Lower lobe of right lung (tissue), 2 donors: ENCODE data around the gene NUTF2. TPM values are rescaled to one million over a fixed set of nuclear protein-coding genes. Genes with fewer than 3 reads are reported as not detected.
A peak's percentile ranks its signal among the peaks of the same experiment; 100 is the strongest.

Experiments
- ATAC-seq, 2 donors: fragments of 200-7000 bp; cut with Tn5 transposase; one replicate each; pipeline ENCODE4 v1.9.1; 2020 to 2022; ENCODE audit warnings: mild to moderate bottlenecking in 2 of 2, moderate library complexity in 2 of 2
- DNase-seq: peaks from one replicate; pipeline ENCODE4 v3.0.0-alpha.2; 2020
- H3K27ac ChIP-seq: fragments of 200-600 bp; one replicate; pipeline ENCODE4 v1.8.0; 2022
- H3K27me3 ChIP-seq: fragments of 200-600 bp; one replicate; pipeline ENCODE4 v1.8.0; 2022; ENCODE audit warnings: low read depth
- H3K36me3 ChIP-seq: fragments of 200-600 bp; one replicate; pipeline ENCODE4 v1.8.0; 2022; ENCODE audit warnings: mild to moderate bottlenecking
- H3K4me1 ChIP-seq: fragments of 200-600 bp; one replicate; pipeline ENCODE4 v1.8.0; 2022
- H3K4me3 ChIP-seq: fragments of 200-600 bp; one replicate; pipeline ENCODE4 v1.8.0; 2022; ENCODE audit warnings: mild to moderate bottlenecking
- H3K9me3 ChIP-seq: fragments of 200-600 bp; one replicate; pipeline ENCODE4 v1.8.0; 2022
- intact Hi-C: fragments of 100-400 bp; cut with DNase I; formaldehyde crosslinking; loops from one replicate; pipeline ENCODE4 v1.11.0; 2022
- long read RNA-seq: library from polyadenylated mRNA; unstranded; transcript quantifications from one replicate; pipeline ENCODE4 v2.0.0, GENCODE V29; 2021
- total RNA-seq: library from RNA; stranded (reverse); fragmentation: NEBNext Ultra II Directional; extraction: Animal tissue kit (Norgen Biotek cat#: 25700); gene quantifications from one replicate; pipeline ENCODE4 v1.2.1, GENCODE V29; 2021
- TF ChIP-seq, protein P1 (sequence below): fragments of 200-600 bp; IDR thresholded peaks from one replicate; pipeline ENCODE4 v1.8.0; 2022; ENCODE audit warnings: antibody characterized with exemption, mild to moderate bottlenecking
- donor health status: DM: no; HTN: yes; CAD: no; lungs with severe emphysema.

The NUTF2 gene
- total RNA-seq: 55.8 TPM
- long read RNA-seq, transcript NUTF2-206 (5 exons, 1,119 nt): minor isoform, 10 of 58 reads
- long read RNA-seq, transcript NUTF2-201 (5 exons, 2,321 nt): major isoform, 36 of 58 reads
- long read RNA-seq, partial matches to known transcripts: 3 of 58 reads
- long read RNA-seq, other reads (novel, unspliced or antisense): 4 of 58 reads

DNA sequence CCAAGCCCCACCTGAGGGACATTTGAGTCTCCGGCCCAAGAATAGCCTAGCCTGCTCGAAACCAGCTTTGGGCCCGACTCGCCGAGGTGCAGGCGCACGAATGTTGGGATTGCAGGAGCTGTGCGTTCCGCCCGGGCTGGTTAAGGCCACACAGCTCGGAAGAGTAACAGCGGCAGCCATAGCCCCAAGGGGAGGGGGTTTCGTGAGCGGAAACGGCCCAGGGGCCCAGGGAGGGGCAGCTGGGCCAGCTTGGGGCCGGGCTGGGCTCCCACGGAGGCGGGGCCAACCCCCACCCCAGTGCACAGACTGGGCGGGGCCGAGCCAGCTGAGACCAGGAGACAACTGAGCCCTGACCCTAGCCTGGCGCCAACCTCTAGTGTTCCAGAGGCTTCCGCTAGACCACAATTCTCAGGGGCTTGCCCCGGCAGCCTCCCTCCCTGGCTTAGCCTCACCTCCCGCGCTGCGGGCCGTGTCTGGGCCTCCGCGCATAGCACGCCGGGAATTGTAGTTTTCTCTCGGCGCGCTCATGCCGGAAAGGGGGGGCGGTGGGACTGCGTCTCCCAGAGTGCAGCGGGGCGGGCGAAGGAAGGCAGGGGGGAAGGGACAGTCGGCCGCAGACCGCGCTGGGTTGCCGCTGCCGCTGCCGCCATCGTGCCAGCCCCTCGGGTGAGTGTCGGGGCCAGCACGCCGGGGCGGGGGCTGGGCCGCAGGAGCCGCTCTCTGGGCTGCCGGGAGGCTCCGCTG is at the start of gene NUTF2:
TSS of gene NUTF2 (plus strand) at position 614 of the 744 bp plus-strand sequence. CDS start 18,198 bp downstream, outside the sequence.
- ATAC-seq (peak; percentile 89 to 92), DNase-seq (peak; percentile 96)
- Histone ChIP-seq H3K36me3 (no peaks in the 10 kb centered on the region), H3K27me3 (no peaks in the 10 kb centered on the region), H3K4me1 (peaks cover 49% of the 10 kb centered on the region), H3K27ac (peak within 1 kb of the TSS; percentile 92), H3K9me3 (no peaks in the 10 kb centered on the region), H3K4me3 (peak within 1 kb of the TSS; percentile 99)
- intact Hi-C loops: no loop called here
- TF ChIP-seq, protein P1, sequence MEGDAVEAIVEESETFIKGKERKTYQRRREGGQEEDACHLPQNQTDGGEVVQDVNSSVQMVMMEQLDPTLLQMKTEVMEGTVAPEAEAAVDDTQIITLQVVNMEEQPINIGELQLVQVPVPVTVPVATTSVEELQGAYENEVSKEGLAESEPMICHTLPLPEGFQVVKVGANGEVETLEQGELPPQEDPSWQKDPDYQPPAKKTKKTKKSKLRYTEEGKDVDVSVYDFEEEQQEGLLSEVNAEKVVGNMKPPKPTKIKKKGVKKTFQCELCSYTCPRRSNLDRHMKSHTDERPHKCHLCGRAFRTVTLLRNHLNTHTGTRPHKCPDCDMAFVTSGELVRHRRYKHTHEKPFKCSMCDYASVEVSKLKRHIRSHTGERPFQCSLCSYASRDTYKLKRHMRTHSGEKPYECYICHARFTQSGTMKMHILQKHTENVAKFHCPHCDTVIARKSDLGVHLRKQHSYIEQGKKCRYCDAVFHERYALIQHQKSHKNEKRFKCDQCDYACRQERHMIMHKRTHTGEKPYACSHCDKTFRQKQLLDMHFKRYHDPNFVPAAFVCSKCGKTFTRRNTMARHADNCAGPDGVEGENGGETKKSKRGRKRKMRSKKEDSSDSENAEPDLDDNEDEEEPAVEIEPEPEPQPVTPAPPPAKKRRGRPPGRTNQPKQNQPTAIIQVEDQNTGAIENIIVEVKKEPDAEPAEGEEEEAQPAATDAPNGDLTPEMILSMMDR: no peak

DNA sequence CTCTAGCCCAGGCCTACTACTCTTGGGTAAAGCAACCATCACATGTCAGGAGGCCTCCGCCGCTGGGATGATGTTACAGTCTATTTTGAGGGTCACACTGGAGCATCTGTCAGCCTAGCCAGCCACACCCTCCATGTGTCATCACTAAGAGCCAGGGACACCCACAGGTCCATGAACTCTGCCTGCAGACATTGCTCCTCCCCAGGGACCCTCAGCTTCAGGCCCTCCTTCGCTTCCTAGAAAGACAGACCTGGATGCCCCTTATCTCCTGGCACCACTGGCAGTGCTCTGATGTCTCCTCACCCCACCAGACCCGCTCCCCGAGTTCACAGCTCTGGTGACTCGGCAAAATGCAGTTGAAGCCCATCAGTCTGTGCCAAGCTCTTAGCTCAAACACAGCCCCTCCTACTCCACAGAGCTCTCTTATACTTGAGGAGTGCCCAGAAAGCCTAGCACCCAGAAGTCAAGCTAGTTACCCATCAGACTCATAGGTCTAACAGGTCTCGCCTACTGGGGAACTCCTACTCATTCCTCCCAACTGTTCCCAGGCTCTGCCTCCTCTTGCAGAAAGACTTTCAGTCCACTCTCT is 46.3 kb upstream of the NUTF2 start:
- peaks cover 42% of the 10 kb centered on the region for H3K36me3 ChIP-seq
- intact Hi-C loops: no loop called here
- H3K9me3 ChIP-seq: no peaks in the 10 kb centered on the region
- ATAC-seq (no peak), DNase-seq (no peak)
- no peak overlapping the region for H3K27ac ChIP-seq
- H3K27me3 ChIP-seq: no peaks in the 10 kb centered on the region
- TF ChIP-seq, protein P1: no peak
- no peak overlapping the region for H3K4me3 ChIP-seq
- peaks cover 25% of the 10 kb centered on the region for H3K4me1 ChIP-seq

- TF ChIP-seq, protein P1: no peak
- H3K27me3 ChIP-seq: no peaks in the 10 kb centered on the region
- DNase-seq (no peak), ATAC-seq (no peak)
- no peak overlapping the region for H3K4me3 ChIP-seq
- no peak overlapping the region for H3K27ac ChIP-seq
- H3K4me1 ChIP-seq: peaks cover 29% of the 10 kb centered on the region
- intact Hi-C loops: no loop called here
- peaks cover 42% of the 10 kb centered on the region for H3K36me3 ChIP-seq
- no peaks in the 10 kb centered on the region for H3K9me3 ChIP-seq
Observed at GRCh38 chr16:67801241-67801640, 45.5 kb upstream of the NUTF2 start.

DNA sequence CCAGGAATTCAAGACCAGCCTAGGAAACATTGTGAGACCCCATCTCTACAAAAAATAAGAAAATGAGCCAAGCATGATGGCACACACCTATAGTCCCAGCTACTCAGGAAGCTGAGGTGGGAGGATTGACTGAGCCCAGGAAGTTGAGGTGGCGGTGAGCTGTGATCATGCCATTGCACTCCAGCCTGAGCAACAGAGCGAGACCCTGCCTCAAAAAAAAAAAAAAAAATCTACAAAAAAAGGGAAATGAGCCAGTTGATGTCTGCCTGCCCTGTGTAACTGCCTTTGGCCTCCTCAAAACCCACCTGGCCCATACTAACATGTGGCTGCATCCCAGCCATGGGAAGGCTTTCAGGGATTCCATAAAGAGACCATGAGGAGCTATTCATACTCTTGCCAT is 44.9 kb upstream of the NUTF2 start:
- peaks cover 29% of the 10 kb centered on the region for H3K4me1 ChIP-seq
- H3K9me3 ChIP-seq: no peaks in the 10 kb centered on the region
- no peak overlapping the region for H3K27ac ChIP-seq
- DNase-seq (no peak), ATAC-seq (no peak)
- intact Hi-C loops: no loop called here
- peaks cover 42% of the 10 kb centered on the region for H3K36me3 ChIP-seq
- TF ChIP-seq, protein P1: no peak
- no peak overlapping the region for H3K4me3 ChIP-seq
- no peaks in the 10 kb centered on the region for H3K27me3 ChIP-seq

DNA sequence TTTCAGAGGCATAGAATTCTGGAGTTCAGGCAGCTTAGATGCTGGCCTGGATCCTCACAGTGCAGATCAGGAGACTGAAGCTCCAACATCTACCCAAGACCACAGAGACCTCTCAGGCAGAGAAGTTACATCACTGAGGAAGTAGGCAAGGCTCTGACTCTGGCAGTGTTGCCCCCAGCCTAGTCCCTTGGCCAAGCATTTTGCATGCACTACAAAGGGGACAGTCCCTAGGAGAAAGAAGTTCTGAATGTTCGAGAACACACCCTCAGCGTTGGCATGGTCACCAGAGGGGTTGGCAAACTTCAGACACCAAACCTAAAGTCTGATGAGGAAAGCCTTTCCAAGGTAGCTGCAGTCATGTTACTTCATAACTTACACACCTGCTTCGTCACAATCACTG is 42.8 kb upstream of the NUTF2 start:
- Histone ChIP-seq H3K27ac (no peak overlapping the region), H3K4me1 (peaks cover 35% of the 10 kb centered on the region), H3K27me3 (no peaks in the 10 kb centered on the region), H3K9me3 (no peaks in the 10 kb centered on the region), H3K4me3 (no peak overlapping the region), H3K36me3 (peaks cover 35% of the 10 kb centered on the region)
- TF ChIP-seq, protein P1: no peak
- intact Hi-C loops: no loop called here
- no peak for DNase-seq
- ATAC-seq: no peak
